DND-41 (cell line): Measurements from ENCODE around the gene SLC29A2.

Experiments
- ATAC-seq: fragments of 200-7000 bp; cut with Tn5 transposase; 3 replicates; pipeline ENCODE4 v1.9.1; 2021; ENCODE audit warnings: low read depth; ENCODE audit not compliant: insufficient read depth
- DNase-seq: peaks from one replicate; pipeline ENCODE4 v3.0.0-alpha.2; 2020
- H2AFZ ChIP-seq: 2 replicates; pipeline ENCODE4 v1.6.0; 2012; ENCODE audit warnings: low read depth, low read length
- H3K27ac ChIP-seq: 2 replicates; pipeline ENCODE4 v1.5.1; 2012; ENCODE audit warnings: low read length, inconsistent platforms
- H3K27me3 ChIP-seq: fragments of 200-600 bp; sonication (generic); 2 replicates; pipeline ENCODE4 v1.6.0; 2012; ENCODE audit warnings: low read length, mild to moderate bottlenecking, inconsistent platforms; ENCODE audit not compliant: insufficient read depth, poor library complexity
- H3K36me3 ChIP-seq: 2 replicates; pipeline ENCODE4 v1.5.1; 2012; ENCODE audit warnings: low read length, inconsistent platforms; ENCODE audit not compliant: insufficient read depth
- H3K4me1 ChIP-seq: 2 replicates; pipeline ENCODE4 v1.5.1; 2012; ENCODE audit warnings: mild to moderate bottlenecking, low read length; ENCODE audit not compliant: insufficient read depth
- H3K4me2 ChIP-seq: 2 replicates; pipeline ENCODE4 v1.6.0; 2012; ENCODE audit warnings: mild to moderate bottlenecking, moderate library complexity, low read length, inconsistent platforms; ENCODE audit not compliant: insufficient read depth
- H3K4me3 ChIP-seq, 2 experiments: fragments of 200-600 bp in 1 of 2; shearing (Covaris generic) in 1 of 2; 2 replicates each; pipeline ENCODE4 v1.5.1; 2012 to 2016; ENCODE audit warnings: inconsistent platforms in 2 of 2, low read length in 2 of 2, mild to moderate bottlenecking in 2 of 2, low read depth in 1 of 2, moderate library complexity in 1 of 2
- H3K79me2 ChIP-seq: 2 replicates; pipeline ENCODE4 v1.6.0; 2012; ENCODE audit warnings: low read length, inconsistent platforms; ENCODE audit not compliant: insufficient read depth
- H3K9ac ChIP-seq: 2 replicates; pipeline ENCODE4 v1.6.0; 2012; ENCODE audit warnings: low read depth, mild to moderate bottlenecking, inconsistent platforms, low read length, moderate library complexity
- H3K9me3 ChIP-seq: 2 replicates; pipeline ENCODE4 v1.5.1; 2012; ENCODE audit warnings: low read length, moderate library complexity, mild to moderate bottlenecking, inconsistent platforms; ENCODE audit not compliant: insufficient read depth, severe bottlenecking
- H4K20me1 ChIP-seq: 2 replicates; pipeline ENCODE4 v1.6.0; 2012; ENCODE audit warnings: low read length; ENCODE audit not compliant: insufficient read depth
- EZH2 ChIP-seq: IDR thresholded peaks from 3 replicates; pipeline ENCODE4 v1.6.1; 2012; ENCODE audit warnings: borderline replicate concordance, low read depth, mild to moderate bottlenecking, moderate library complexity, low read length, inconsistent platforms; ENCODE audit not compliant: severe bottlenecking
- TF ChIP-seq, protein P1 (sequence below): IDR thresholded peaks from 2 replicates; pipeline ENCODE4 v1.5.1; 2012; ENCODE audit warnings: borderline replicate concordance, low read length, moderate library complexity, mild to moderate bottlenecking; ENCODE audit not compliant: poor library complexity, severe bottlenecking; ENCODE audit errors: extremely low read depth

The SLC29A2 gene

DNA sequence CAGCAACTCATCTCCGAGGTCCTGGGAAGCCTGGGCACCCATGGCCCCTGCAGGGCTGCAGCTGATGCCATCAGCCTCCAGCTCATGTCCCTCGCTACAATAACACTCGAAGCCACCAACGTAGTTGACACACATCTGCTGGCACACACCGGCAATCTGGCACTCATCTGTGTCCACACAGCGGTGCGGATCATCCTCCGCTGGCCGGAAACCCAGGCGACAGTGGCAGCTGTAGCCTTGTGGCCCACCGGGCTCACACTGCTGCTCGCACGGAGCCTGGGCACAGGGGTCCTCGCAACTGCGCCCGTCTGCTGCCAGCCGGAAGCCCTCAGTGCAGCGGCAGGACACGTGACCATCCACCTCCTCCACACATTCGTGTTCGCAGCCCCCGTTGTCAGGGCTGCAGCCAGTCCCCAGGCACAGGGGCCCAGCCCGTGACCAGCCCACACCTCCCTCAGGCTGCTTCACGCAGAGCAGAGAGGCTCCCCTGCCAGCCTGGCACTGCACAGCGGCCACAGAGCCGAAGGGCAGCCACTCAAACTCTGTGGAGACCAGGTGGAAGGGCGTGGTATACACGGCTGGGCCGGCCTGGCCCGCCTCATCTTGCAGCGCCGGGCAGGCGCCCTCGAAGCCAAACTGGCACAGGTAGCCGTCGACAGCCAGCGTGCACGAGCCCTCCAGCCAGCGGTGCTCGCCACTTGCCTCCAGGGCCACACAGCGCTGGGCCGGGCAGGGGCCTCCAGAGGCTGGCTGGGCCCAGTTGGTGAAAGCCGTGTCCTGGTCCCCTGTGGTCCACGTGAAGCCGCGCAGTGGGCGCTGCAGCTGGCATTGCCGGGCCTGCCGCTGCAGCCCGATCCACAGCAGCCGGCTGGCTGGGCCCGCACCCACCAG lies 55.4 kb downstream of the SLC29A2 start:
- DNase-seq: no peak
- Histone ChIP-seq H3K79me2 (no peaks in the 10 kb centered on the region), H3K36me3 (no peaks in the 10 kb centered on the region), H3K4me3 (no peak overlapping the region), H3K4me1 (peaks cover 58% of the 10 kb centered on the region), H2AFZ (no peak overlapping the region), H3K4me2 (no peak overlapping the region; the same call in 1 of the 2 replicates), H3K9me3 (no peaks in the 10 kb centered on the region), H4K20me1 (0 out of 2 replicates have a peak, but pooled peaks cover 2% of the 10 kb centered on the region), H3K9ac (peak overlapping the region; percentile 23; the same call in 1 of the 2 replicates), H3K27ac (no peak overlapping the region), H3K27me3 (no peaks in the 10 kb centered on the region)
- no peak for ATAC-seq
- TF ChIP-seq, protein P1, sequence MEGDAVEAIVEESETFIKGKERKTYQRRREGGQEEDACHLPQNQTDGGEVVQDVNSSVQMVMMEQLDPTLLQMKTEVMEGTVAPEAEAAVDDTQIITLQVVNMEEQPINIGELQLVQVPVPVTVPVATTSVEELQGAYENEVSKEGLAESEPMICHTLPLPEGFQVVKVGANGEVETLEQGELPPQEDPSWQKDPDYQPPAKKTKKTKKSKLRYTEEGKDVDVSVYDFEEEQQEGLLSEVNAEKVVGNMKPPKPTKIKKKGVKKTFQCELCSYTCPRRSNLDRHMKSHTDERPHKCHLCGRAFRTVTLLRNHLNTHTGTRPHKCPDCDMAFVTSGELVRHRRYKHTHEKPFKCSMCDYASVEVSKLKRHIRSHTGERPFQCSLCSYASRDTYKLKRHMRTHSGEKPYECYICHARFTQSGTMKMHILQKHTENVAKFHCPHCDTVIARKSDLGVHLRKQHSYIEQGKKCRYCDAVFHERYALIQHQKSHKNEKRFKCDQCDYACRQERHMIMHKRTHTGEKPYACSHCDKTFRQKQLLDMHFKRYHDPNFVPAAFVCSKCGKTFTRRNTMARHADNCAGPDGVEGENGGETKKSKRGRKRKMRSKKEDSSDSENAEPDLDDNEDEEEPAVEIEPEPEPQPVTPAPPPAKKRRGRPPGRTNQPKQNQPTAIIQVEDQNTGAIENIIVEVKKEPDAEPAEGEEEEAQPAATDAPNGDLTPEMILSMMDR: no peak
- TF ChIP-seq EZH2: no peak

DNA sequence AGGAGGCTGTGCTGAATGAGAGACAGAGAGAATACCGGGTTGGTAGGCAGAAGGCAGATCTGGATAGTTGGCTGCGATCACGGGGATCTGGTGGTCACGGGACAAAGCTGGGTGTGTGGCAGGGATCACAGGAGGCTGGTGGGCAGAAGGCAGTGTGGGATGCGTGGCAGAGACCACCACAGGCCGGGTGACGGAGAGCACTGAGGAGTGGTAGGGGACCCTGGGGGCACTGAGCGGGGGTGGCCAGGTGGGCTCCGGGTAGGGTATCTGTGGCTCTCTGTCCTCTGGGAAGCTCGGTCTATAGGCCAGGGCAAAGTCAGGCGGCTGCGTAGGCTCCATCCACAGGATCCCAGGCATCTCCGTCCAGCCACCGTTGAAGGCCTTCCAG lies 56.1 kb downstream of the SLC29A2 start:
- no peak for DNase-seq

DNA sequence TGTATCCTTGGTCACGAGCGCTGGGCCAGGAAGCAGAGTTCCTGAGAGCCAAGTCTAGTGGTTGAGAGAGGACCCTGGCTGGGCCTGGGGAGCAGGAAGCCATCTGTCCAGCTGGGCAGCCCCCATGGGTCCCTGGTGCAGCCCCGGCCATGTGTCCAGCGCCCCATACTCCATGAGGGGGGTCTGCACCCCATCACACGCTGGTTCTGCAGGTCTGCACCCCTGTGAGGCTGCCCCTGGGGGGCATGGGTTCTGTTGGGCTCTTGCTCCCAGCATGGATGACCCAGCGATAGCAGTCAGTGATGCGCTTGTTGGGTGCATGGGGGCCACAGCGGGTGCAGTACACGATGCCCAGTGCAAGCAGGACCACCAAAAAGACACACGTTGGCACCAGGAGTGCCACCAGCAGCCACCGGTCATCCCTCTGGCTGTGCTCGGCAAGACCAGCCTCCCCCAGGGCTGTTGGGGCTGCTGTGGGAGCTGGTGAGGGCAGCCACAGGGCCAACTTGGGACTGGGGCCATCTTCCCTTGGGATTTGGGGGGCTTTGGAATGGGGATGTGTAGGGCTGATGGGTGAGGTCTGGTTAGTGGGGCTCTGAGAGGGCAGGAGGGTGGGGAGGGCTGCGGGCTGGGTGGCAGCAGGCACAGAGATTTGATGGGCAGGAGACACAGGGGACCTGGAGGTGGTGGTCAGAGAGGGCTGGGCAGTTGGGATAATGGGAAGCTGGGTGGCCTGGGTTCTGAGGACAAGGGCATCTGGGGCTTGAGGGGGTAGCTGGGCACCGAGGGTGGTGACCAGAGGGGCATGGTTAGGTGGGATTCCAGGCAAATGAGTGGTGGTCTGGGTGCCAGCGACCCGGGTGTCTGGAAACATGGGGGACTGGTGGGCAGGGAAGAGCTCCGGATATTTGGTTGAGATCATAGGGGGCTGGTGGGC lies 56.7 kb downstream of the SLC29A2 start:
- Histone ChIP-seq H4K20me1 (0 out of 2 replicates have a peak, but pooled peaks cover 2% of the 10 kb centered on the region), H2AFZ (no peak overlapping the region), H3K36me3 (no peaks in the 10 kb centered on the region), H3K9ac (no peak overlapping the region), H3K79me2 (no peaks in the 10 kb centered on the region), H3K4me3 (no peak overlapping the region), H3K27me3 (no peaks in the 10 kb centered on the region), H3K4me1 (peaks cover 58% of the 10 kb centered on the region), H3K4me2 (no peak overlapping the region), H3K9me3 (no peaks in the 10 kb centered on the region), H3K27ac (no peak overlapping the region)
- DNase-seq (no peak), ATAC-seq (no peak)
- TF ChIP-seq EZH2: no peak
- TF ChIP-seq, protein P1: no peak

More for the DNA sequence above, 56.1 kb downstream of the SLC29A2 start:
- H3K4me1 ChIP-seq: peaks cover 58% of the 10 kb centered on the region
- no peaks in the 10 kb centered on the region for H3K27me3 ChIP-seq
- H3K36me3 ChIP-seq: no peaks in the 10 kb centered on the region
- H2AFZ ChIP-seq: no peak overlapping the region
- no peaks in the 10 kb centered on the region for H3K79me2 ChIP-seq
- H4K20me1 ChIP-seq: 0 out of 2 replicates have a peak, but pooled peaks cover 2% of the 10 kb centered on the region
- no peak for TF ChIP-seq EZH2
- TF ChIP-seq, protein P1: no peak
- no peak overlapping the region for H3K4me2 ChIP-seq
- no peak overlapping the region for H3K4me3 ChIP-seq
- no peak overlapping the region for H3K27ac ChIP-seq
- H3K9ac ChIP-seq: no peak overlapping the region
- ATAC-seq: no peak
- H3K9me3 ChIP-seq: no peaks in the 10 kb centered on the region
